ENCODE data around the gene FAM3C.

- TF ChIP-seq EZH2 (IDR thresholded peaks at IDR 0.05; ENCODE audit: borderline replicate concordance, insufficient read depth, low read length, poor library complexity, severe bottlenecking), result no peak
- no peak for TF ChIP-seq CTCF (IDR thresholded peaks at IDR 0.05; ENCODE audit: poor library complexity, severe bottlenecking)
- TF ChIP-seq TAF1 (IDR thresholded peaks at IDR 0.05; ENCODE audit: low read depth), result no peak
- no peak for TF ChIP-seq MXI1 (conservative IDR thresholded peaks at IDR 0.05; ENCODE audit: poor library complexity, severe bottlenecking)
- no peak for TF ChIP-seq POLR2AphosphoS5 (IDR thresholded peaks at IDR 0.05)
Observed at GRCh38 chr7:121420976-121421375, 24.9 kb upstream of the FAM3C start.
